ENCODE data around the gene ADPRM.

The ADPRM gene

DNA sequence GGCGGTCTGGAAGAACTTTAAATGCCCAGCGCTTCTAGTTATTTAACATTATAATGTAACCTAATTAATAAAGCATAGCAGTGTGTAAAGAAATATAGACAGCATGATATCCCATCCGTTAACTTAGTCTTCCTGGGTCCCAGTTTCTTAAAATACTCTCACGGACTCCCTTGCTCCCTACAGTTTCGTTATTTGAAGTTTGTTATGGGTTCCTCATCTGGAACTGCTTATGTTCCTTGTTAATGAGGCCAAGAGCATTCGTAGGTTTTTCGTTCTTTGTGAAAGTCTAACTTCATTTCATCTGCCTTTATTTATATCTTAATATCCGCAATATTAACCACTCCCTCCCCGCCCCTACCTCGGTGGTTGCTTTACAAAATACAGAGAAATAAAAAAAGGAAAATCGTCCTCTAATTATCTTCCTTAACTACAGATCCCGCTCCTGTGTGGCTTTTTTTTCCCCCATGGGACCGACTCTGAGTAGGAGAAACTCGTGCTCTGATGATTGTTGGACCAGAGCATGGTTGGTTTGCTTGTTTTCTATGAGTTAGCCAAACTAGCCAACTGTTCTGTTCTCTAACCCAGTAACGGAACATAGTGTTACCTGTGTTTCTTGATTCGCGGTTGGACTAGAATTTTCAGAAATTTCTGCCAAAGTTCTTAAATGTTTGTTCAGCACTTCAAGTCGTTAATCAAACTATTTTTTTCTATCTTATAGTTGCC lies 863 bp downstream of the ADPRM start:
- DNase-seq (ENCODE audit: insufficient read length, low spot score) (no peak), FAIRE-seq (no peak)
- no peak for TF ChIP-seq CTCF (IDR thresholded peaks at IDR 0.05; ENCODE audit: insufficient read depth, missing control alignments)

DNA sequence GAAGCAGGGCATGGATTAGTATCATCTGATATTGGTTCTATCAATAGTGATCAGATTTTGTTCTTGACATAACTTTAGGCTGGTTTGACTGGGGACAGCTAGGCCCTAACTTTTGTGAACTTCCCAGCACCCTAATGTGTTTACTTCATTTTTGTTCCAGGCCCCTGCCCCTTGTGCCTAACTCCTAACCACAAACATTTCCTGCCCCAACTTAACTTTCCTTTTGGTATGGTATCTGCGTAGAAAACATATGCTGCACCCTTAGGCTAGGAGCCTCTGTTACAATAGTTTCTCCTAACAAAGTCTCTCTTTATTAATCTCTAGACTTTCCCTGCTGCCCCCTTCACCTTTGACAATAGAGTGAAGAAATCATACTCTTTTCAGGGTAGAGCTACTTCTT lies 2.5 kb downstream of the ADPRM start:
- no peak for TF ChIP-seq CTCF (IDR thresholded peaks at IDR 0.05; ENCODE audit: insufficient read depth, missing control alignments)
- FAIRE-seq (no peak), DNase-seq (ENCODE audit: insufficient read length, low spot score) (no peak)

GRCh38 chr17:10702574-10702973 lies 5.2 kb downstream of the ADPRM start:
- no peak for FAIRE-seq
- no peak for TF ChIP-seq CTCF (IDR thresholded peaks at IDR 0.05; ENCODE audit: insufficient read depth, missing control alignments)
- DNase-seq (ENCODE audit: insufficient read length, low spot score): no peak

DNA sequence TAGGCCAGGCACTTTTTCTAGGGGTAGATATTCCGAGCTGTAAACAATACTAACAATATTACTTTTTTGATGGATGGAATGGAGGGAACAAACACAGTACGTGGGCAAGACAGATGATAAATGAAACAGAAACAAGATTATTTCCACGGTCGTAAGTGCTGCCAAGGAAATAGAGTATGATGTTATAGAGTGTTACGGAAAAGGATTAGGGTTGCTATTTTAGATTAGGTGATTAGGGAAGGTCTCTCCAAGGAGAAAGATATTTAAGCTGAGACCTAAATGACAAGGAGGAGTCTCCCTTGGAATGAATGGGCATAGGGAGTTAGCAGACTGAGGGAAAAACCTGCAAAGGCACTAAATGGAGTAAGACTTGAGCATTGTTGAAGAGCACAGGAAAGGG lies 8.3 kb downstream of the ADPRM start:
- FAIRE-seq (no peak), DNase-seq (ENCODE audit: insufficient read length, low spot score) (no peak)
- no peak for TF ChIP-seq CTCF (IDR thresholded peaks at IDR 0.05; ENCODE audit: insufficient read depth, missing control alignments)

DNA sequence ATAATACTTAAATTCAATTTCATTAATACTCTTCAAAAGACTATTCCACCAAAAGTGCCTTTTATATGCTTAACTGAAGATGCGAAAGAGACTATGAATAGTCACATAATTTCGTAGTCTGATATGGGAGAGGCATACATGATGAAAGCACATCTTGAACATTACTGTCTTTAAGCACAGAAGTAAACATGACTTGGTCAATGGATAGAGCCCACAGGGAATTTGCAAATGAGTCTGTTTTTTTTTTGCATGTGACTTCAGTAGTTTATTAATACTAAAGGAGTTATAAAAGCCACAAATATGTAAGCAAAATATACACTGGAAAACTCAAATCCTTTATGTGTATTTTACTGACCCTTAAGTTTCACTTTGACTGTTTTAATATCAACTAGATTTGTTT lies 15.9 kb downstream of the ADPRM start:
- no peak for FAIRE-seq
- TF ChIP-seq CTCF (IDR thresholded peaks at IDR 0.05; ENCODE audit: insufficient read depth, missing control alignments): no peak
- DNase-seq (ENCODE audit: insufficient read length, low spot score): no peak

- TF ChIP-seq CTCF (IDR thresholded peaks at IDR 0.05; ENCODE audit: insufficient read depth, missing control alignments): no peak
- DNase-seq (ENCODE audit: insufficient read length, low spot score) (no peak), FAIRE-seq (no peak)
Measured at GRCh38 chr17:10716218-10716617, 18.8 kb downstream of the ADPRM start.

DNA sequence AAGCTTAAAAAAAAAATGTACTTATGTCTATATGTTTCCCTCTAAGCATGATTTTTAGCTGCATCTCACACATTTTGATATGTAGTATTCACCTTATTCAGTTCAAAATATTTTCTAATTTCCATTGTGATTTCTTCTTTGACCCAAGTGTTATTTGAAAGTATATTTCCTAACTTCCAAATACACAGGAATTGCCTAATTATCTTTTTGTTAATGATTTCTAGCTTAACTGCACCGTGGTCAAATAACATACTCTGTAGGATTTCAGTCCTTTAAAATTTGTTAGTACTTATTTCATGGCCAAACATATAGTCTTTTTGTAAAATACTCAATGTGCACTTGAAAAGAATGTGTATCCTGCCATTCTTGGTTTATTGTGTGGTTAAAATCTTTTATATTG lies 21.2 kb downstream of the ADPRM start:
- FAIRE-seq: no peak
- DNase-seq (ENCODE audit: insufficient read length, low spot score): no peak
- no peak for TF ChIP-seq CTCF (IDR thresholded peaks at IDR 0.05; ENCODE audit: insufficient read depth, missing control alignments)

All from D721Med (cell line).